ENCODE results near the gene CYB5D1. TPM values are rescaled to one million over a fixed set of nuclear protein-coding genes. Genes with fewer than 3 reads are reported as not detected.
A peak's percentile ranks its signal among the peaks of the same experiment; 100 is the strongest.

CYB5D1 gene
- total and polyA plus RNA-seq, 8 donors, result 4.9 to 10.5 (median 8.3) TPM

DNA sequence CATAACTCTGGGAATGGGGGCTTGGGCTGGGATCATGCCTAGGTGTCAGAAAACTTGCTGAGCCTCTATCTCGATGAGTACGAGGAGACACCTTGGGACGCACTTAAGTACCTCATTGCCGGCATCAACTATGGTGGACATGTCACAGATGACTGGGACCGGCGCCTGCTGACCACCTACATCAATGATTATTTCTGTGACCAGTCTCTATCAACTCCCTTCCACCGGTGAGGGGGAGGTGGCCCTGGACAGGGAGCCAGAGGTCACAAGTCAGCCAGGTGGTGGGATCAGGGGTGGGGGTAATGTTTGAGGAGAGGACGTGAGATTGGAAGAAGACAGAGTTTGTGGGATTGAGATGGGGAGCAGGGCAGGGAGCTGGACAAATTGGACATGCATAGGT lies 27.2 kb upstream of the CYB5D1 start:
- WGBS, 2 donors, result 73 to 79% methylated on average over 8 of the region's 8 CpGs
- Histone ChIP-seq H3K4me3 (no peak overlapping the region), H3K9me3 (no peaks in the 10 kb centered on the region), H3K27me3 (no peaks in the 10 kb centered on the region), H3K27ac (no peak overlapping the region), H3K4me1 (peaks cover 3 to 4% (median 3%) of the 10 kb centered on the region in 3 donors), H3K36me3 (no peaks in the 10 kb centered on the region)
- no peak for DNase-seq
- ATAC-seq, result no peak
- no peak for FAIRE-seq
- TF ChIP-seq, protein P1, sequence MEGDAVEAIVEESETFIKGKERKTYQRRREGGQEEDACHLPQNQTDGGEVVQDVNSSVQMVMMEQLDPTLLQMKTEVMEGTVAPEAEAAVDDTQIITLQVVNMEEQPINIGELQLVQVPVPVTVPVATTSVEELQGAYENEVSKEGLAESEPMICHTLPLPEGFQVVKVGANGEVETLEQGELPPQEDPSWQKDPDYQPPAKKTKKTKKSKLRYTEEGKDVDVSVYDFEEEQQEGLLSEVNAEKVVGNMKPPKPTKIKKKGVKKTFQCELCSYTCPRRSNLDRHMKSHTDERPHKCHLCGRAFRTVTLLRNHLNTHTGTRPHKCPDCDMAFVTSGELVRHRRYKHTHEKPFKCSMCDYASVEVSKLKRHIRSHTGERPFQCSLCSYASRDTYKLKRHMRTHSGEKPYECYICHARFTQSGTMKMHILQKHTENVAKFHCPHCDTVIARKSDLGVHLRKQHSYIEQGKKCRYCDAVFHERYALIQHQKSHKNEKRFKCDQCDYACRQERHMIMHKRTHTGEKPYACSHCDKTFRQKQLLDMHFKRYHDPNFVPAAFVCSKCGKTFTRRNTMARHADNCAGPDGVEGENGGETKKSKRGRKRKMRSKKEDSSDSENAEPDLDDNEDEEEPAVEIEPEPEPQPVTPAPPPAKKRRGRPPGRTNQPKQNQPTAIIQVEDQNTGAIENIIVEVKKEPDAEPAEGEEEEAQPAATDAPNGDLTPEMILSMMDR (IDR thresholded peaks at IDR 0.05), result no peak
- intact Hi-C loops (cut with DNase I), result no loop called here

DNA sequence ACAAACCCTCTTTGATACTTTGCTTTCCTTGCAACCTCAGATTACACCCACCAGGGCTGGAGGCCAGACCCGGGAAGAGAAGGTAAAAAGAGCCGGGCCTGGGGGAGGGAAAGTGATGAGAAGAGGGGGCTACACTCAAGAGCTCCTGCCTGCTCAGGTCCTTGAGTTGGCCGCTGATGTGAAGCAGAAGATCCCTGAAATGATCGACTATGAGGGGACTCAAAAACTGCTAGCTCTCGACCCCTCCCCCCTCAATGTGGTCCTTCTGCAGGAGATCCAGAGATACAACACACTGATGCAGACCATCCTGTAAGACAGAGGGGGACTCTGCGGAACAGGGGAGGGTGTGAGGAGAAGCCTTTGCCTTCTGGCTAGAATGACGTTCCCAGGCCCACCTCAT lies 26.6 kb upstream of the CYB5D1 start:
- Histone ChIP-seq H3K27me3 (no peaks in the 10 kb centered on the region), H3K36me3 (no peaks in the 10 kb centered on the region), H3K9me3 (no peaks in the 10 kb centered on the region), H3K27ac (no peak overlapping the region), H3K4me1 (peaks cover 0 to 3% (median 0%) of the 10 kb centered on the region in 3 donors), H3K4me3 (no peak overlapping the region)
- DNase-seq, result no peak
- TF ChIP-seq, protein P1 (IDR thresholded peaks at IDR 0.05), result no peak
- WGBS, 2 donors, result 60 to 69% methylated on average over 7 of the region's 7 CpGs
- FAIRE-seq, result no peak
- intact Hi-C loops (cut with DNase I), result no loop called here
- ATAC-seq, result no peak

DNA sequence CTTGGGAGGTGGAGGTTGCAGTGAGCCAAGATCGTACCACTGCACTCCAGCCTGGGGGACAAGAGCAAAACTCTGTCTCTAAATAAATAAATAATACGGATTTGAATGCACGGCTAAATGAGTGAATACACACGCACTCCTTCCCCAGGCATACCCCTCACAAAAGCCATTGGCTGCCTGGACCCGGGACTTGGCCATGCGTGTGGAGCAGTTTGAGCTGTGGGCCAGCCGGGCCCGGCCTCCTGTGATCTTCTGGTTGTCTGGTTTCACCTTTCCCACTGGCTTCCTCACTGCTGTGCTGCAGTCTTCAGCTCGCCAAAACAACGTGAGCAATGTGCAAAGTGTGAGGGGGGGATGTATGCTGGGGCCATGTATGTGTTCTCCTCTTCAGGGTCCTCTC lies 25.4 kb upstream of the CYB5D1 start:
- no peaks in the 10 kb centered on the region for H3K36me3 ChIP-seq
- FAIRE-seq (no peak), DNase-seq (no peak), ATAC-seq (no peak)
- intact Hi-C loops (cut with DNase I), result no loop called here
- no peak overlapping the region for H3K4me3 ChIP-seq
- H3K27ac ChIP-seq, result no peak overlapping the region
- no peaks in the 10 kb centered on the region for H3K9me3 ChIP-seq
- TF ChIP-seq, protein P1 (IDR thresholded peaks at IDR 0.05), result no peak
- H3K27me3 ChIP-seq, result no peaks in the 10 kb centered on the region
- 83 to 90% methylated on average over 10 of the region's 10 CpGs for WGBS, 2 donors
- H3K4me1 ChIP-seq, result peaks cover 2 to 4% (median 3%) of the 10 kb centered on the region in 3 donors

DNA sequence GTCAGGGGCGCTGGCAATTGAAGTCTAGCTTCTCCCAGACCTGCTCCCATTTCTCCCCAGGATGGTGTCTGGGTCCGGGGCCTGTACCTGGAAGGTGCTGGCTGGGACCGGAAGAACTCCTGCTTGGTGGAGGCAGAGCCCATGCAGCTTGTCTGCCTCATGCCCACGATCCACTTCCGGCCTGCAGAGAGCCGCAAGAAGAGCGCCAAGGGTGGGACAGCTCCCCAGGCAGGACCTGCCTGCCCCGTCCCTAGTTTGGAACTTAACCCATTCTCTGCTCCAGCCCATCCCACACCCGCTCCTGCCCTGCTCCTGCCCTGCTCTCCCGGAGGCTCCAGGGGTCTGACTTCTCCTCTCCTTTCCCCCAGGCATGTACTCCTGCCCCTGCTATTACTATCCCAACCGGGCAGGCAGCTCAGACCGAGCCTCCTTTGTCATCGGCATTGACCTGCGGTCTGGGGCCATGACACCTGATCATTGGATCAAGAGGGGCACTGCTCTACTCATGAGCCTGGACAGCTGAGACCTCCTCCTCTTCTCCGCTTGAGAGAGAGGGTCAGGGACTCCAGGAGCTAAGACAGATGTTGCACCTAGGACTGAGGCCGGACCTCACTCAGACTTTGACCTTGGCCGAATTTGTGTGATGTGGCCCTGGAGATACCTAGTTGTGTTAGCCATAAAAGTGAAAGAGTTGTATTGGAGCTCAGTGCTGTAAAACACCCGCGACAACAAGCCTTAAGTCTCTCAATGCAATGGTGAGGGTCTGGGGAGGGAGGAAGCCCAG lies 24.6 kb upstream of the CYB5D1 start:
- peak overlapping the region in 2 of 4 donors; percentile 64 to 76 for H3K4me3 ChIP-seq
- 44 to 46% methylated on average over 18 to 19 of the region's 19 CpGs for WGBS, 2 donors
- no peaks in the 10 kb centered on the region for H3K27me3 ChIP-seq
- intact Hi-C loops (cut with DNase I), result no loop called here
- TF ChIP-seq, protein P1 (IDR thresholded peaks at IDR 0.05), result no peak
- DNase-seq (peak in 4 of 6 donors; percentile 23 to 75 (median 51)), FAIRE-seq (no peak), ATAC-seq (no peak)
- H3K27ac ChIP-seq, result peak overlapping the region in 3 of 4 donors; percentile 94 to 99 (median 98)
- H3K4me1 ChIP-seq, result peaks cover 3 to 6% (median 5%) of the 10 kb centered on the region in 3 donors
- no peaks in the 10 kb centered on the region for H3K36me3 ChIP-seq
- H3K9me3 ChIP-seq, result no peaks in the 10 kb centered on the region

Data from pancreas (tissue), 10 donors.